ENCODE measurements around the gene SLC22A16.

GRCh38 chr6:110400208-110400607, 76.2 kb downstream of the SLC22A16 start:
- TF ChIP-seq POLR2A (IDR thresholded peaks at IDR 0.05; ENCODE audit: low read depth, low read length) (no peak), POLR2AphosphoS5 (IDR thresholded peaks at IDR 0.05; ENCODE audit: low read depth, low read length) (no peak)
